HG02943 (cell line): ENCODE results near the gene IRGQ.
A peak's percentile ranks its signal among the peaks of the same experiment; 100 is the strongest.

Source experiments
- ATAC-seq: cut with Tn5 transposase; IDR thresholded peaks from one replicate; pipeline ENCODE4 v1.9.1; 2021; ENCODE audit warnings: mild to moderate bottlenecking, low read depth, moderate library complexity; ENCODE audit not compliant: unreplicated experiment

Gene IRGQ

GRCh38 chr19:43575156-43575950 lies 20.6 kb downstream of the IRGQ start, which contains the start of the genes PINLYP and XRCC1:
TSS of gene PINLYP (plus strand) at chr19:43575801. CDS start at chr19:43577192, 1,391 bp downstream.
TSS of gene XRCC1 (minus strand) at chr19:43575527. CDS start at chr19:43575458, 69 bp downstream.
- peak; percentile 96 for ATAC-seq

- ATAC-seq = no peak
Measured at GRCh38 chr19:43574424-43575155, 21.3 kb downstream of the IRGQ start.

- no peak for ATAC-seq
Measured at GRCh38 chr19:43572171-43572588, 23.8 kb downstream of the IRGQ start.

- ATAC-seq = no peak
Measured at GRCh38 chr19:43570174-43570791, 25.7 kb downstream of the IRGQ start.

GRCh38 chr19:43569657-43570056 lies 26.3 kb downstream of the IRGQ start:
- no peak for ATAC-seq

GRCh38 chr19:43564800-43565199 lies 31.1 kb downstream of the IRGQ start:
- no peak for ATAC-seq

- ATAC-seq = no peak
Measured at GRCh38 chr19:43563816-43564457, 32.0 kb downstream of the IRGQ start.

- peak; percentile 67 for ATAC-seq
Measured at GRCh38 chr19:43562698-43563241, 33.2 kb downstream of the IRGQ start.

- ATAC-seq = no peak
Measured at GRCh38 chr19:43562226-43562697, 33.7 kb downstream of the IRGQ start.

GRCh38 chr19:43561139-43561970 lies 34.6 kb downstream of the IRGQ start:
- ATAC-seq = no peak

GRCh38 chr19:43560687-43561086 lies 35.2 kb downstream of the IRGQ start:
- no peak for ATAC-seq

GRCh38 chr19:43555185-43555770 lies 40.7 kb downstream of the IRGQ start:
- no peak for ATAC-seq

GRCh38 chr19:43554317-43554895 lies 41.5 kb downstream of the IRGQ start:
- no peak for ATAC-seq

GRCh38 chr19:43553656-43554055 lies 42.3 kb downstream of the IRGQ start:
- ATAC-seq = no peak

- no peak for ATAC-seq
Measured at GRCh38 chr19:43552616-43553015, 43.3 kb downstream of the IRGQ start.

- no peak for ATAC-seq
Measured at GRCh38 chr19:43552198-43552450, 43.8 kb downstream of the IRGQ start.

- ATAC-seq = no peak
Measured at GRCh38 chr19:43551399-43552197, 44.3 kb downstream of the IRGQ start.

- ATAC-seq = no peak
Measured at GRCh38 chr19:43548706-43549105, 47.2 kb downstream of the IRGQ start.
